ENCODE data around the gene PTH2. TPM values are rescaled to one million over a fixed set of nuclear protein-coding genes. Genes with fewer than 3 reads are reported as not detected.

The PTH2 gene
- total and polyA plus RNA-seq, 2 donors (not counting 3 experiments of a cell fraction or from before 2014, with no cell fraction given): not detected

DNA sequence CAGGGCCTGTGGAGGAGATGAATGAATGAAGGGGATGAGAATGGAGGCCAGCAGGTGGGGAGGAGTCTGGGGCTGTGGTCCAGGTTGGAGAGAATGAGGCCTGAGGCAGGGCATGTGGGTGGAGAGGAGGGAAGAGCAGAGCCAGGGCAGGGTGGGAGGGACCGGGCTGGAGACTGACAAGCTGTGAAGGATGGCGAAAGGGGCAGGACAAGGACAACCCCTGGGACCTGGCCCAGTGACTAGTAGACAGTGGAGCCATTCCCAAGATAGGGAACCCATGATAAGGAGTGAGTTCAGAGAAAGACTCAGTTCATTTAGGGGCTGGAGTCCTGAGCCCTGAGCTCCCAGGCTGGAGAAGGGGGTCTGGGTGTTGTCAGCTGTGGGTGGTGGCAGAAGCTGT is 3.0 kb downstream of the PTH2 start:
- CTCF ChIA-PET: interaction anchor here (0.9 to 1.2 kb wide), 2 partner anchors 9 to 23 kb away, joined by 4 read pairs; no protein-coding TSS in a partner anchor
- Histone ChIP-seq H3K9me3 (replicated peaks; ENCODE audit: control insufficient read depth, insufficient read depth, low read length) (no peaks in the 10 kb centered on the region), H4K20me1 (replicated peaks; ENCODE audit: control insufficient read depth, extremely low read depth, insufficient read depth, low read length) (no peaks in the 10 kb centered on the region), H3K4me1 (ENCODE audit: control insufficient read depth, extremely low read depth, insufficient read depth, low read length) (no peaks in the 10 kb centered on the region), H3K27ac (ENCODE audit: insufficient read depth, low read depth, low read length) (no peak overlapping the region), H3K9me1 (replicated peaks; ENCODE audit: control insufficient read depth, extremely low read depth, insufficient read depth, low read length) (no peaks in the 10 kb centered on the region), H3K4me2 (ENCODE audit: insufficient read depth, low read length) (no peak overlapping the region), H2AFZ (ENCODE audit: low read depth, low read length) (no peak overlapping the region), H3K27me3 (ENCODE audit: control insufficient read depth in 2 of 2, insufficient read depth in 2 of 2, low read length in 2 of 2) (peaks cover 51 to 71% of the 10 kb centered on the region in 2 experiments), H3K9ac (replicated peaks; ENCODE audit: extremely low read depth, insufficient read depth, low read length) (no peak overlapping the region), H3K79me2 (ENCODE audit: control insufficient read depth, insufficient read depth, low read length) (no peaks in the 10 kb centered on the region), H3K4me3 (replicated peaks in 1 of 3; ENCODE audit: insufficient read depth in 1 of 3, low read depth in 1 of 3, low read length in 3 of 3) (no peak overlapping the region), H3K36me3 (ENCODE audit: control insufficient read depth in 2 of 2, extremely low read depth in 1 of 2, insufficient read depth in 2 of 2, low read length in 2 of 2) (no peaks in the 10 kb centered on the region)
- dilution Hi-C loops (cut with MboI; ENCODE audit: extremely low pct_ligation_motif_present, low sequenced_read_pairs): no loop called here
- POLR2A ChIA-PET: no interaction called here
- no peak for FAIRE-seq
- BruUV-seq (replicated peaks): no TSS peak
- intact Hi-C loops (cut with micrococcal nuclease): no loop called here
- no peak for TF ChIP-seq POLR2AphosphoS5 (IDR thresholded peaks at IDR 0.05; ENCODE audit: insufficient read depth, low read depth, low read length)
- TF ChIP-seq GATA2 (IDR thresholded peaks at IDR 0.05; ENCODE audit: insufficient read depth, insufficient read length, low read depth, low read length): no peak
- DNase-seq (ENCODE audit: low read depth, low spot score): no peak

GRCh38 chr19:49419173-49419572 is 4.1 kb downstream of the PTH2 start:
- Histone ChIP-seq H3K9ac (replicated peaks; ENCODE audit: extremely low read depth, insufficient read depth, low read length) (no peak overlapping the region), H3K9me1 (replicated peaks; ENCODE audit: control insufficient read depth, extremely low read depth, insufficient read depth, low read length) (no peaks in the 10 kb centered on the region), H3K79me2 (ENCODE audit: control insufficient read depth, insufficient read depth, low read length) (no peaks in the 10 kb centered on the region), H3K9me3 (replicated peaks; ENCODE audit: control insufficient read depth, insufficient read depth, low read length) (no peaks in the 10 kb centered on the region), H3K27ac (ENCODE audit: insufficient read depth, low read depth, low read length) (no peak overlapping the region), H3K4me3 (replicated peaks in 1 of 3; ENCODE audit: insufficient read depth in 1 of 3, low read depth in 1 of 3, low read length in 3 of 3) (no peak overlapping the region), H2AFZ (ENCODE audit: low read depth, low read length) (no peak overlapping the region), H3K4me1 (ENCODE audit: control insufficient read depth, extremely low read depth, insufficient read depth, low read length) (no peaks in the 10 kb centered on the region), H3K27me3 (ENCODE audit: control insufficient read depth in 2 of 2, insufficient read depth in 2 of 2, low read length in 2 of 2) (peaks cover 43 to 61% of the 10 kb centered on the region in 2 experiments), H3K4me2 (ENCODE audit: insufficient read depth, low read length) (no peak overlapping the region), H4K20me1 (replicated peaks; ENCODE audit: control insufficient read depth, extremely low read depth, insufficient read depth, low read length) (no peaks in the 10 kb centered on the region), H3K36me3 (ENCODE audit: control insufficient read depth in 2 of 2, extremely low read depth in 1 of 2, insufficient read depth in 2 of 2, low read length in 2 of 2) (no peaks in the 10 kb centered on the region)
- DNase-seq (ENCODE audit: low read depth, low spot score) (no peak), FAIRE-seq (no peak)
- BruUV-seq (replicated peaks): no TSS peak
- dilution Hi-C loops (cut with MboI; ENCODE audit: extremely low pct_ligation_motif_present, low sequenced_read_pairs) (no loop called here), intact Hi-C loops (cut with micrococcal nuclease) (no loop called here)
- ChIA-PET POLR2A (no interaction called here), CTCF (interaction anchor here (0.9 to 1.2 kb wide), 2 partner anchors 8 to 17 kb away, joined by 3 to 4 read pairs; no protein-coding TSS in a partner anchor)
- TF ChIP-seq FOS (IDR thresholded peaks at IDR 0.05; ENCODE audit: borderline replicate concordance, insufficient read depth, low read length) (no peak), POLR2AphosphoS5 (IDR thresholded peaks at IDR 0.05; ENCODE audit: insufficient read depth, low read depth, low read length) (no peak), JUN (IDR thresholded peaks at IDR 0.05; ENCODE audit: borderline replicate concordance, insufficient read depth, insufficient read length, low read depth) (no peak), POLR2A (IDR thresholded peaks at IDR 0.05; ENCODE audit: low read depth, low read length) (no peak), MAX (IDR thresholded peaks at IDR 0.05; ENCODE audit: insufficient read depth, insufficient read length) (no peak)
